GM23338 (cell line): ENCODE measurements around the gene NOP56.

Source experiments
- CREB1 ChIP-seq: fragments of 250-450 bp; sonication (Bioruptor Pico); IDR thresholded peaks from 2 replicates; pipeline ENCODE4 v1.5.0; 2020; ENCODE audit warnings: low read depth, mild to moderate bottlenecking, moderate library complexity
- EZH2 ChIP-seq: fragments of 200-600 bp; sonication (generic); IDR thresholded peaks from one replicate; pipeline ENCODE4 v1.8.0; 2017; ENCODE audit warnings: antibody characterized with exemption, mild to moderate bottlenecking, low read depth; ENCODE audit not compliant: unreplicated experiment
- EZH2phosphoT487 ChIP-seq: fragments of 200-600 bp; sonication (generic); IDR thresholded peaks from one replicate; pipeline ENCODE4 v1.8.1; 2018; ENCODE audit warnings: antibody characterized with exemption; ENCODE audit not compliant: unreplicated experiment
- JUNB ChIP-seq: IDR thresholded peaks from one replicate; pipeline ENCODE4 v1.6.1; 2016; ENCODE audit warnings: antibody characterized with exemption; ENCODE audit not compliant: unreplicated experiment
- NANOG ChIP-seq: IDR thresholded peaks from 2 replicates; pipeline ENCODE4 v1.6.1; 2016; ENCODE audit warnings: antibody characterized with exemption, borderline replicate concordance
- POLR2AphosphoS5 ChIP-seq: IDR thresholded peaks from 2 replicates; pipeline ENCODE4 v1.6.1; 2016; ENCODE audit warnings: antibody characterized with exemption, low read depth
- STAT1 ChIP-seq: IDR thresholded peaks from one replicate; pipeline ENCODE4 v1.6.1; 2016; ENCODE audit warnings: antibody characterized with exemption; ENCODE audit not compliant: unreplicated experiment
- ZNF114 ChIP-seq: fragments of 250-450 bp; sonication (Bioruptor Pico); IDR thresholded peaks from 2 replicates; pipeline ENCODE4 v1.5.0; 2020; ENCODE audit warnings: mild to moderate bottlenecking, moderate library complexity
- ZNF331 ChIP-seq: fragments of 250-450 bp; sonication (Bioruptor Pico); IDR thresholded peaks from 2 replicates; pipeline ENCODE4 v1.5.0; 2020; ENCODE audit warnings: low read depth, mild to moderate bottlenecking, moderate library complexity
- TF ChIP-seq, protein P1 (sequence below), 2 experiments: fragments of 200-600 bp in 1 of 2; sonication (generic) in 1 of 2; conservative IDR thresholded peaks; 2 replicates each; pipeline versions ENCODE4 v1.5.1 to v1.6.1; 2016 to 2017; ENCODE audit warnings: antibody characterized with exemption in 2 of 2, low read depth in 2 of 2, mild to moderate bottlenecking in 2 of 2, moderate library complexity in 1 of 2
- TF ChIP-seq, protein P2 (sequence below): IDR thresholded peaks from one replicate; pipeline ENCODE4 v1.6.1; 2018; ENCODE audit warnings: antibody characterized with exemption; ENCODE audit not compliant: unreplicated experiment
- TF ChIP-seq, protein P3 (sequence below): IDR thresholded peaks from 2 replicates; pipeline ENCODE4 v1.6.1; 2016; ENCODE audit warnings: antibody characterized with exemption
- TF ChIP-seq, protein P4 (sequence below): fragments of 250-450 bp; sonication (Bioruptor Pico); IDR thresholded peaks from 2 replicates; pipeline ENCODE4 v1.5.0; 2020; ENCODE audit warnings: mild to moderate bottlenecking, moderate library complexity

DNA sequence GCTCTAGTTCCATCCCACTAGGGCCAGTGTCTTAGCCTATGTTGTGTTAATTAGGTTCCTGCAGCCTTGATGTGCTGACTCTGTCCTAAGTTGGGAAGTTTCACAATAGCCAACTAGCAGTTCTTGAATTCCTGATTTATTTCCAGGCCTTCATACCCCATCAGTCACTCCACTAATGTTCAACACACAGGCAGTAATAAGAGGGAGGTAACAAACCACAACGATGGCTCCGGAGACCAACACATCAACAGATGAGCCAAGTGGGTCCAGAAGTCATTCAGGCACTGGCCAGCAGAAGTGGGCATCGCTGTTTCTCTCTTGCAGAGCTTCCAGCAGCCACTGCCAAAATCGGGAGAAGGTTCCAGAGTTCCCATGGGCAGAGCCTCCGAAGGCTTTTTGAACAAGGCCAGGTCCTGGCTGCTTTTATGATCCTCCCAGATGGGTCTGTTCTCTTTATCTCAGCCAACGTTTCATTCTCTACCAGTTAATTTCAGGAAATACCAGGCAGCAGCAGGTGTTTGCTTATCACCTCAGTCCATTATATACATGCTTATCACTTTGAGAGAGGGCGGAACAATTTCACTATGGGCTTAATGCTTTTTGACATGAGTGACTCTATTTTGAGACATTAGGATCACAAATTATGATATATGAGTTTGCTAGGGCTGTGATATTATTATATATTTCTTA is 48.5 kb upstream of the NOP56 start:
- TF ChIP-seq, protein P1, sequence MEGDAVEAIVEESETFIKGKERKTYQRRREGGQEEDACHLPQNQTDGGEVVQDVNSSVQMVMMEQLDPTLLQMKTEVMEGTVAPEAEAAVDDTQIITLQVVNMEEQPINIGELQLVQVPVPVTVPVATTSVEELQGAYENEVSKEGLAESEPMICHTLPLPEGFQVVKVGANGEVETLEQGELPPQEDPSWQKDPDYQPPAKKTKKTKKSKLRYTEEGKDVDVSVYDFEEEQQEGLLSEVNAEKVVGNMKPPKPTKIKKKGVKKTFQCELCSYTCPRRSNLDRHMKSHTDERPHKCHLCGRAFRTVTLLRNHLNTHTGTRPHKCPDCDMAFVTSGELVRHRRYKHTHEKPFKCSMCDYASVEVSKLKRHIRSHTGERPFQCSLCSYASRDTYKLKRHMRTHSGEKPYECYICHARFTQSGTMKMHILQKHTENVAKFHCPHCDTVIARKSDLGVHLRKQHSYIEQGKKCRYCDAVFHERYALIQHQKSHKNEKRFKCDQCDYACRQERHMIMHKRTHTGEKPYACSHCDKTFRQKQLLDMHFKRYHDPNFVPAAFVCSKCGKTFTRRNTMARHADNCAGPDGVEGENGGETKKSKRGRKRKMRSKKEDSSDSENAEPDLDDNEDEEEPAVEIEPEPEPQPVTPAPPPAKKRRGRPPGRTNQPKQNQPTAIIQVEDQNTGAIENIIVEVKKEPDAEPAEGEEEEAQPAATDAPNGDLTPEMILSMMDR (conservative IDR thresholded peaks at IDR 0.05; ENCODE audit: low read depth in 2 of 2), result no peak
- no peak for TF ChIP-seq POLR2AphosphoS5
- TF ChIP-seq, protein P2, sequence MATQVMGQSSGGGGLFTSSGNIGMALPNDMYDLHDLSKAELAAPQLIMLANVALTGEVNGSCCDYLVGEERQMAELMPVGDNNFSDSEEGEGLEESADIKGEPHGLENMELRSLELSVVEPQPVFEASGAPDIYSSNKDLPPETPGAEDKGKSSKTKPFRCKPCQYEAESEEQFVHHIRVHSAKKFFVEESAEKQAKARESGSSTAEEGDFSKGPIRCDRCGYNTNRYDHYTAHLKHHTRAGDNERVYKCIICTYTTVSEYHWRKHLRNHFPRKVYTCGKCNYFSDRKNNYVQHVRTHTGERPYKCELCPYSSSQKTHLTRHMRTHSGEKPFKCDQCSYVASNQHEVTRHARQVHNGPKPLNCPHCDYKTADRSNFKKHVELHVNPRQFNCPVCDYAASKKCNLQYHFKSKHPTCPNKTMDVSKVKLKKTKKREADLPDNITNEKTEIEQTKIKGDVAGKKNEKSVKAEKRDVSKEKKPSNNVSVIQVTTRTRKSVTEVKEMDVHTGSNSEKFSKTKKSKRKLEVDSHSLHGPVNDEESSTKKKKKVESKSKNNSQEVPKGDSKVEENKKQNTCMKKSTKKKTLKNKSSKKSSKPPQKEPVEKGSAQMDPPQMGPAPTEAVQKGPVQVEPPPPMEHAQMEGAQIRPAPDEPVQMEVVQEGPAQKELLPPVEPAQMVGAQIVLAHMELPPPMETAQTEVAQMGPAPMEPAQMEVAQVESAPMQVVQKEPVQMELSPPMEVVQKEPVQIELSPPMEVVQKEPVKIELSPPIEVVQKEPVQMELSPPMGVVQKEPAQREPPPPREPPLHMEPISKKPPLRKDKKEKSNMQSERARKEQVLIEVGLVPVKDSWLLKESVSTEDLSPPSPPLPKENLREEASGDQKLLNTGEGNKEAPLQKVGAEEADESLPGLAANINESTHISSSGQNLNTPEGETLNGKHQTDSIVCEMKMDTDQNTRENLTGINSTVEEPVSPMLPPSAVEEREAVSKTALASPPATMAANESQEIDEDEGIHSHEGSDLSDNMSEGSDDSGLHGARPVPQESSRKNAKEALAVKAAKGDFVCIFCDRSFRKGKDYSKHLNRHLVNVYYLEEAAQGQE, result no peak
- TF ChIP-seq, protein P3, sequence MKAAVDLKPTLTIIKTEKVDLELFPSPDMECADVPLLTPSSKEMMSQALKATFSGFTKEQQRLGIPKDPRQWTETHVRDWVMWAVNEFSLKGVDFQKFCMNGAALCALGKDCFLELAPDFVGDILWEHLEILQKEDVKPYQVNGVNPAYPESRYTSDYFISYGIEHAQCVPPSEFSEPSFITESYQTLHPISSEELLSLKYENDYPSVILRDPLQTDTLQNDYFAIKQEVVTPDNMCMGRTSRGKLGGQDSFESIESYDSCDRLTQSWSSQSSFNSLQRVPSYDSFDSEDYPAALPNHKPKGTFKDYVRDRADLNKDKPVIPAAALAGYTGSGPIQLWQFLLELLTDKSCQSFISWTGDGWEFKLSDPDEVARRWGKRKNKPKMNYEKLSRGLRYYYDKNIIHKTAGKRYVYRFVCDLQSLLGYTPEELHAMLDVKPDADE, result no peak
- no peak for TF ChIP-seq EZH2
- TF ChIP-seq, protein P4, sequence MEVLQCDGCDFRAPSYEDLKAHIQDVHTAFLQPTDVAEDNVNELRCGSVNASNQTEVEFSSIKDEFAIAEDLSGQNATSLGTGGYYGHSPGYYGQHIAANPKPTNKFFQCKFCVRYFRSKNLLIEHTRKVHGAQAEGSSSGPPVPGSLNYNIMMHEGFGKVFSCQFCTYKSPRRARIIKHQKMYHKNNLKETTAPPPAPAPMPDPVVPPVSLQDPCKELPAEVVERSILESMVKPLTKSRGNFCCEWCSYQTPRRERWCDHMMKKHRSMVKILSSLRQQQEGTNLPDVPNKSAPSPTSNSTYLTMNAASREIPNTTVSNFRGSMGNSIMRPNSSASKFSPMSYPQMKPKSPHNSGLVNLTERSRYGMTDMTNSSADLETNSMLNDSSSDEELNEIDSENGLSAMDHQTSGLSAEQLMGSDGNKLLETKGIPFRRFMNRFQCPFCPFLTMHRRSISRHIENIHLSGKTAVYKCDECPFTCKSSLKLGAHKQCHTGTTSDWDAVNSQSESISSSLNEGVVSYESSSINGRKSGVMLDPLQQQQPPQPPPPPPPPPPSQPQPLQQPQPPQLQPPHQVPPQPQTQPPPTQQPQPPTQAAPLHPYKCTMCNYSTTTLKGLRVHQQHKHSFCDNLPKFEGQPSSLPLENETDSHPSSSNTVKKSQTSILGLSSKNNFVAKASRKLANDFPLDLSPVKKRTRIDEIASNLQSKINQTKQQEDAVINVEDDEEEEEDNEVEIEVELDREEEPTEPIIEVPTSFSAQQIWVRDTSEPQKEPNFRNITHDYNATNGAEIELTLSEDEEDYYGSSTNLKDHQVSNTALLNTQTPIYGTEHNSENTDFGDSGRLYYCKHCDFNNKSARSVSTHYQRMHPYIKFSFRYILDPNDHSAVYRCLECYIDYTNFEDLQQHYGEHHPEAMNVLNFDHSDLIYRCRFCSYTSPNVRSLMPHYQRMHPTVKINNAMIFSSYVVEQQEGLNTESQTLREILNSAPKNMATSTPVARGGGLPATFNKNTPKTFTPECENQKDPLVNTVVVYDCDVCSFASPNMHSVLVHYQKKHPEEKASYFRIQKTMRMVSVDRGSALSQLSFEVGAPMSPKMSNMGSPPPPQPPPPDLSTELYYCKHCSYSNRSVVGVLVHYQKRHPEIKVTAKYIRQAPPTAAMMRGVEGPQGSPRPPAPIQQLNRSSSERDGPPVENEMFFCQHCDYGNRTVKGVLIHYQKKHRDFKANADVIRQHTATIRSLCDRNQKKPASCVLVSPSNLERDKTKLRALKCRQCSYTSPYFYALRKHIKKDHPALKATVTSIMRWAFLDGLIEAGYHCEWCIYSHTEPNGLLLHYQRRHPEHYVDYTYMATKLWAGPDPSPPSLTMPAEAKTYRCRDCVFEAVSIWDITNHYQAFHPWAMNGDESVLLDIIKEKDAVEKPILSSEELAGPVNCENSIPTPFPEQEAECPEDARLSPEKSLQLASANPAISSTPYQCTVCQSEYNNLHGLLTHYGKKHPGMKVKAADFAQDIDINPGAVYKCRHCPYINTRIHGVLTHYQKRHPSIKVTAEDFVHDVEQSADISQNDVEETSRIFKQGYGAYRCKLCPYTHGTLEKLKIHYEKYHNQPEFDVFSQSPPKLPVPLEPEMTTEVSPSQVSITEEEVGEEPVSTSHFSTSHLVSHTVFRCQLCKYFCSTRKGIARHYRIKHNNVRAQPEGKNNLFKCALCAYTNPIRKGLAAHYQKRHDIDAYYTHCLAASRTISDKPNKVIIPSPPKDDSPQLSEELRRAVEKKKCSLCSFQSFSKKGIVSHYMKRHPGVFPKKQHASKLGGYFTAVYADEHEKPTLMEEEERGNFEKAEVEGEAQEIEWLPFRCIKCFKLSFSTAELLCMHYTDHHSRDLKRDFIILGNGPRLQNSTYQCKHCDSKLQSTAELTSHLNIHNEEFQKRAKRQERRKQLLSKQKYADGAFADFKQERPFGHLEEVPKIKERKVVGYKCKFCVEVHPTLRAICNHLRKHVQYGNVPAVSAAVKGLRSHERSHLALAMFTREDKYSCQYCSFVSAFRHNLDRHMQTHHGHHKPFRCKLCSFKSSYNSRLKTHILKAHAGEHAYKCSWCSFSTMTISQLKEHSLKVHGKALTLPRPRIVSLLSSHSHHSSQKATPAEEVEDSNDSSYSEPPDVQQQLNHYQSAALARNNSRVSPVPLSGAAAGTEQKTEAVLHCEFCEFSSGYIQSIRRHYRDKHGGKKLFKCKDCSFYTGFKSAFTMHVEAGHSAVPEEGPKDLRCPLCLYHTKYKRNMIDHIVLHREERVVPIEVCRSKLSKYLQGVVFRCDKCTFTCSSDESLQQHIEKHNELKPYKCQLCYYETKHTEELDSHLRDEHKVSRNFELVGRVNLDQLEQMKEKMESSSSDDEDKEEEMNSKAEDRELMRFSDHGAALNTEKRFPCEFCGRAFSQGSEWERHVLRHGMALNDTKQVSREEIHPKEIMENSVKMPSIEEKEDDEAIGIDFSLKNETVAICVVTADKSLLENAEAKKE (CRISPR knock-in tag), result no peak
- no peak for TF ChIP-seq EZH2phosphoT487
- TF ChIP-seq NANOG, result no peak
- no peak for TF ChIP-seq CREB1
- TF ChIP-seq STAT1, result no peak
- no peak for TF ChIP-seq JUNB
- no peak for TF ChIP-seq ZNF114
- no peak for TF ChIP-seq ZNF331 (CRISPR knock-in tag)
